Measurements from ENCODE around the gene TKTL2.
"Not testable (repeated sequence)": the region's sequence is repeated elsewhere in the genome, so short reads cannot be mapped to it uniquely, and the experiment has no call there.

- TF ChIP-seq CTCF (IDR thresholded peaks at IDR 0.05 in 2 of 3, conservative IDR thresholded peaks at IDR 0.05 in 1 of 3; ENCODE audit: control insufficient read depth in 2 of 3, extremely low read depth in 1 of 3, insufficient read depth in 1 of 3, low read depth in 3 of 3, low read length in 3 of 3); TCF3 (IDR thresholded peaks at IDR 0.05; ENCODE audit: borderline replicate concordance, insufficient read depth, low read depth, low read length); GATAD2B (conservative IDR thresholded peaks at IDR 0.05; ENCODE audit: low read depth); POLR2AphosphoS5 (IDR thresholded peaks at IDR 0.05; ENCODE audit: low read length); POLR2AphosphoS2 (IDR thresholded peaks at IDR 0.05; ENCODE audit: low read depth, low read length); TAF1 (IDR thresholded peaks at IDR 0.05; ENCODE audit: borderline replicate concordance, low read depth, low read length); CBFB (IDR thresholded peaks at IDR 0.05; ENCODE audit: low read depth): not testable (repeated sequence)
- TF ChIP-seq, protein P1, sequence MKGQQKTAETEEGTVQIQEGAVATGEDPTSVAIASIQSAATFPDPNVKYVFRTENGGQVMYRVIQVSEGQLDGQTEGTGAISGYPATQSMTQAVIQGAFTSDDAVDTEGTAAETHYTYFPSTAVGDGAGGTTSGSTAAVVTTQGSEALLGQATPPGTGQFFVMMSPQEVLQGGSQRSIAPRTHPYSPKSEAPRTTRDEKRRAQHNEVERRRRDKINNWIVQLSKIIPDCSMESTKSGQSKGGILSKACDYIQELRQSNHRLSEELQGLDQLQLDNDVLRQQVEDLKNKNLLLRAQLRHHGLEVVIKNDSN (IDR thresholded peaks at IDR 0.05; ENCODE audit: borderline replicate concordance, extremely low read length, insufficient read depth, low read depth, low read length) = not testable (repeated sequence)
Measured at GRCh38 chr4:163447023-163447422, 26.5 kb downstream of the TKTL2 start.
